ENCODE results near the gene ALLC.
"Not testable (repeated sequence)": the region's sequence is repeated elsewhere in the genome, so short reads cannot be mapped to it uniquely, and the experiment has no call there.

Gene ALLC

GRCh38 chr2:3657881-3658280 lies at the start of gene ALLC:
TSS of gene ALLC (plus strand) at chr2:3658200. CDS start at chr2:3671158, 12,958 bp downstream.
- DNase-seq, result no peak
- in situ Hi-C loops (cut with MboI; ENCODE audit: low pct_unique_long_range_greater_than_20kb, low sequenced_read_pairs), result no loop called here

- DNase-seq, result no peak
- in situ Hi-C loops (cut with MboI; ENCODE audit: low pct_unique_long_range_greater_than_20kb, low sequenced_read_pairs), result no loop called here
Observed at GRCh38 chr2:3608373-3609278, 49.4 kb upstream of the ALLC start.

- DNase-seq; in situ Hi-C loops (cut with MboI; ENCODE audit: low pct_unique_long_range_greater_than_20kb, low sequenced_read_pairs): not testable (repeated sequence)
Observed at GRCh38 chr2:3609279-3609673, 48.7 kb upstream of the ALLC start.

GRCh38 chr2:3610415-3610814 lies 47.6 kb upstream of the ALLC start:
- in situ Hi-C loops (cut with MboI; ENCODE audit: low pct_unique_long_range_greater_than_20kb, low sequenced_read_pairs), result no loop called here
- no peak for DNase-seq

GRCh38 chr2:3610881-3611505 lies 47.0 kb upstream of the ALLC start:
- in situ Hi-C loops (cut with MboI; ENCODE audit: low pct_unique_long_range_greater_than_20kb, low sequenced_read_pairs), result no loop called here
- no peak for DNase-seq

GRCh38 chr2:3611589-3611988 lies 46.4 kb upstream of the ALLC start:
- DNase-seq, result no peak
- in situ Hi-C loops (cut with MboI; ENCODE audit: low pct_unique_long_range_greater_than_20kb, low sequenced_read_pairs), result no loop called here

GRCh38 chr2:3612639-3613523 lies 45.1 kb upstream of the ALLC start:
- DNase-seq, result no peak
- in situ Hi-C loops (cut with MboI; ENCODE audit: low pct_unique_long_range_greater_than_20kb, low sequenced_read_pairs), result no loop called here

- in situ Hi-C loops (cut with MboI; ENCODE audit: low pct_unique_long_range_greater_than_20kb, low sequenced_read_pairs), result no loop called here
- no peak for DNase-seq
Observed at GRCh38 chr2:3613524-3613905, 44.5 kb upstream of the ALLC start.

GRCh38 chr2:3614743-3615142 lies 43.3 kb upstream of the ALLC start:
- DNase-seq; in situ Hi-C loops (cut with MboI; ENCODE audit: low pct_unique_long_range_greater_than_20kb, low sequenced_read_pairs): not testable (repeated sequence)

- in situ Hi-C loops (cut with MboI; ENCODE audit: low pct_unique_long_range_greater_than_20kb, low sequenced_read_pairs); DNase-seq: not testable (repeated sequence)
Observed at GRCh38 chr2:3615541-3616200, 42.3 kb upstream of the ALLC start.

- in situ Hi-C loops (cut with MboI; ENCODE audit: low pct_unique_long_range_greater_than_20kb, low sequenced_read_pairs); DNase-seq: not testable (repeated sequence)
Observed at GRCh38 chr2:3616435-3617197, 41.4 kb upstream of the ALLC start.

- in situ Hi-C loops (cut with MboI; ENCODE audit: low pct_unique_long_range_greater_than_20kb, low sequenced_read_pairs), result no loop called here
- no peak for DNase-seq
Observed at GRCh38 chr2:3617198-3617890, 40.7 kb upstream of the ALLC start.

GRCh38 chr2:3618367-3618766 lies 39.6 kb upstream of the ALLC start:
- in situ Hi-C loops (cut with MboI; ENCODE audit: low pct_unique_long_range_greater_than_20kb, low sequenced_read_pairs), result no loop called here
- DNase-seq, result no peak

GRCh38 chr2:3619033-3619432 lies 39.0 kb upstream of the ALLC start:
- in situ Hi-C loops (cut with MboI; ENCODE audit: low pct_unique_long_range_greater_than_20kb, low sequenced_read_pairs), result no loop called here
- DNase-seq, result no peak

GRCh38 chr2:3619661-3620060 lies 38.3 kb upstream of the ALLC start:
- DNase-seq; in situ Hi-C loops (cut with MboI; ENCODE audit: low pct_unique_long_range_greater_than_20kb, low sequenced_read_pairs): not testable (repeated sequence)

- in situ Hi-C loops (cut with MboI; ENCODE audit: low pct_unique_long_range_greater_than_20kb, low sequenced_read_pairs), result no loop called here
- DNase-seq, result no peak
Observed at GRCh38 chr2:3620834-3621233, 37.2 kb upstream of the ALLC start.

- no peak for DNase-seq
- in situ Hi-C loops (cut with MboI; ENCODE audit: low pct_unique_long_range_greater_than_20kb, low sequenced_read_pairs), result no loop called here
Observed at GRCh38 chr2:3622967-3623366, 35.0 kb upstream of the ALLC start.

Measured in KBM-7 (cell line).